ENCODE results near the gene CD247. TPM values are rescaled to one million over a fixed set of nuclear protein-coding genes. Genes with fewer than 3 reads are reported as not detected.

Gene CD247
- polyA plus RNA-seq, 2 of the 4 experiments (the other 2 are of a cell fraction), result 0.10 to 0.27 TPM

GRCh38 chr1:167548059-167548932, 30.0 kb upstream of the CD247 start (continued):
- TF ChIP-seq HOXA7 (CRISPR knock-in tag; IDR thresholded peaks at IDR 0.05) (no peak), EHF (CRISPR knock-in tag; IDR thresholded peaks at IDR 0.05) (no peak), MAFK (IDR thresholded peaks at IDR 0.05; ENCODE audit: partially characterized antibody) (peak; percentile 81), EP300 (IDR thresholded peaks at IDR 0.05) (peak in 1 of 2 experiments; percentile 37; a peak in 1 of 5 replicates), REST (IDR thresholded peaks at IDR 0.05) (no peak), MAZ (IDR thresholded peaks at IDR 0.05; ENCODE audit: borderline replicate concordance, low read depth, low read length) (no peak), HOXB5 (CRISPR knock-in tag; IDR thresholded peaks at IDR 0.05) (0 out of 2 replicates have a peak, but pooled peaks have one; percentile 40), NR3C1 (IDR thresholded peaks at IDR 0.05) (no peak), ZC3H11A (IDR thresholded peaks at IDR 0.05) (no peak), CTCF (IDR thresholded peaks at IDR 0.05) (no peak), RAD21 (conservative IDR thresholded peaks at IDR 0.05 in 1 of 2, IDR thresholded peaks at IDR 0.05 in 1 of 2) (no peak), NFE2L2 (conservative IDR thresholded peaks at IDR 0.05; ENCODE audit: low read length) (peak; percentile 41; the same call in 1 of the 2 replicates), MYC (IDR thresholded peaks at IDR 0.05; ENCODE audit: borderline replicate concordance, low read length) (no peak), RNF2 (IDR thresholded peaks at IDR 0.05; ENCODE audit: borderline replicate concordance, low read depth) (no peak), FOSB (CRISPR knock-in tag; IDR thresholded peaks at IDR 0.05) (no peak), POLR2AphosphoS2 (conservative IDR thresholded peaks at IDR 0.05; ENCODE audit: low read length) (no peak), JUNB (IDR thresholded peaks at IDR 0.05) (0 out of 2 replicates have a peak, but pooled peaks have one; percentile 16), E2F6 (IDR thresholded peaks at IDR 0.05; ENCODE audit: borderline replicate concordance, low read depth) (no peak), FOXS1 (CRISPR knock-in tag; IDR thresholded peaks at IDR 0.05) (no peak), HDAC2 (IDR thresholded peaks at IDR 0.05) (no peak), ZSCAN20 (CRISPR knock-in tag; IDR thresholded peaks at IDR 0.05) (no peak), PHF8 (IDR thresholded peaks at IDR 0.05; ENCODE audit: borderline replicate concordance, low read depth) (no peak), CEBPB (IDR thresholded peaks at IDR 0.05) (peak; percentile 62 to 74; a peak in 3 of 4 replicates), ZNF302 (CRISPR knock-in tag; IDR thresholded peaks at IDR 0.05) (no peak), EHMT2 (IDR thresholded peaks at IDR 0.05; ENCODE audit: low read depth) (no peak)
- TF ChIP-seq, protein P1, sequence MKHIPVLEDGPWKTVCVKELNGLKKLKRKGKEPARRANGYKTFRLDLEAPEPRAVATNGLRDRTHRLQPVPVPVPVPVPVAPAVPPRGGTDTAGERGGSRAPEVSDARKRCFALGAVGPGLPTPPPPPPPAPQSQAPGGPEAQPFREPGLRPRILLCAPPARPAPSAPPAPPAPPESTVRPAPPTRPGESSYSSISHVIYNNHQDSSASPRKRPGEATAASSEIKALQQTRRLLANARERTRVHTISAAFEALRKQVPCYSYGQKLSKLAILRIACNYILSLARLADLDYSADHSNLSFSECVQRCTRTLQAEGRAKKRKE (CRISPR knock-in tag; IDR thresholded peaks at IDR 0.05; ENCODE audit: low read depth), result no peak
- TF ChIP-seq, protein P2, sequence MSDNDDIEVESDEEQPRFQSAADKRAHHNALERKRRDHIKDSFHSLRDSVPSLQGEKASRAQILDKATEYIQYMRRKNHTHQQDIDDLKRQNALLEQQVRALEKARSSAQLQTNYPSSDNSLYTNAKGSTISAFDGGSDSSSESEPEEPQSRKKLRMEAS (IDR thresholded peaks at IDR 0.05), result no peak
